ENCODE data around the gene OR10A5. TPM values are rescaled to one million over a fixed set of nuclear protein-coding genes. Genes with fewer than 3 reads are reported as not detected.

OR10A5 gene
- total RNA-seq, 1 experiment from 2014 or later, result not detected

DNA sequence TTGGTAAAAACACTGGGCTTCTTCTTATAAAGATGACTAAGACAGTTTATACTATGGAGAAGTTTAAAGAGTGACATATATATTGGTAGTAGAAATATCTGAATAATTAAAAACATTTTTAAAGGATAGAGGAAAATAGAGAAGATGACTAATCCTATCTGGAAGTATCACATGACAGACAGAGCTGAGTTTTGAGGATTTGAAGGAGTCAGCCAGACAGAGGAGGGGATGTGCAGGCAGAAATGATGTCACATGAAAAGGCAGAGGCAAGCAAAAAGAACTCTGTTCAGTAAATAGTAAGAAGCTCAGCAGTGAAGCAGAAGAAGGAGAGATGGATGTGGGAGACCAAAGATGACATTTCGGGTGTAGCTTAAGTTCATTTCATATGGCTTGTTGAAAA lies 19.0 kb downstream of the OR10A5 start (continued):
- no peak for TF ChIP-seq NR2C2 (CRISPR knock-in tag; IDR thresholded peaks at IDR 0.05)
- TF ChIP-seq SP1 (CRISPR knock-in tag; conservative IDR thresholded peaks at IDR 0.05), result no peak
- TF ChIP-seq HMGA2 (CRISPR knock-in tag; IDR thresholded peaks at IDR 0.05), result no peak

DNA sequence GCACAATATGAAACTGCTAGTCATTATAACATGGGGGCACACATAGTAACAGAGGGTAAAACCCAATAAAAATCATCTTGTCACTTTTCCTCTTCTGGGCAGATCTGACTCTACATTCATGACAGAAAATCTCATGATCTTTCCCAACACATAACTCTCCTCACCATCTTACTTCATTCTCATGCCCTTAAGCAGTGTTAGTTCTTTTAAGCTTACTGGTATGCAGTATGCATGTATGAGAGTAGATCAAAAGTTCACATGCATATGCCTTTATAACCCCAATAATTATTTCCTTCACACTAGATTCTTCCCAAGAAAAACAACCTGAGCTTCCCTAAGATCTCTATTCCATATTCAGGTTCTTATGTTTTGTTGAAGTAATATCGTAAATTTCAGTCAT lies 25.8 kb downstream of the OR10A5 start:
- no peak overlapping the region for H3K27ac Mint-ChIP-seq
- no peak for DNase-seq (ENCODE audit: low spot score)
- no peak overlapping the region for H3K4me3 Mint-ChIP-seq
- ChIA-PET CTCF (no interaction called here), POLR2A (interaction anchor here (0.6 kb wide), 1 partner anchor 1033 kb away, joined by 3 read pairs; no protein-coding TSS in a partner anchor)
- no peaks in the 10 kb centered on the region for H3K36me3 Mint-ChIP-seq
- H3K9me3 Mint-ChIP-seq, result no peaks in the 10 kb centered on the region
- ATAC-seq, result no peak
- no peaks in the 10 kb centered on the region; the same call in 1 of the 2 replicates for H3K27me3 Mint-ChIP-seq (ENCODE audit: low read depth)
- no peaks in the 10 kb centered on the region for H3K4me1 Mint-ChIP-seq
- TF ChIP-seq ATF2 (CRISPR knock-in tag; IDR thresholded peaks at IDR 0.05; ENCODE audit: borderline replicate concordance, low read depth) (no peak), CDX4 (CRISPR knock-in tag; IDR thresholded peaks at IDR 0.05; ENCODE audit: borderline replicate concordance) (no peak), KAT7 (CRISPR knock-in tag; IDR thresholded peaks at IDR 0.05; ENCODE audit: borderline replicate concordance) (no peak), USF2 (CRISPR knock-in tag; IDR thresholded peaks at IDR 0.05) (no peak), AR (CRISPR knock-in tag; IDR thresholded peaks at IDR 0.05) (no peak), FOXK1 (CRISPR knock-in tag; IDR thresholded peaks at IDR 0.05) (no peak), HMGA2 (CRISPR knock-in tag; IDR thresholded peaks at IDR 0.05) (no peak), NR2C2 (CRISPR knock-in tag; IDR thresholded peaks at IDR 0.05) (no peak)
- TF ChIP-seq, protein P1, sequence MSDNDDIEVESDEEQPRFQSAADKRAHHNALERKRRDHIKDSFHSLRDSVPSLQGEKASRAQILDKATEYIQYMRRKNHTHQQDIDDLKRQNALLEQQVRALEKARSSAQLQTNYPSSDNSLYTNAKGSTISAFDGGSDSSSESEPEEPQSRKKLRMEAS (CRISPR knock-in tag; IDR thresholded peaks at IDR 0.05), result no peak

DNA sequence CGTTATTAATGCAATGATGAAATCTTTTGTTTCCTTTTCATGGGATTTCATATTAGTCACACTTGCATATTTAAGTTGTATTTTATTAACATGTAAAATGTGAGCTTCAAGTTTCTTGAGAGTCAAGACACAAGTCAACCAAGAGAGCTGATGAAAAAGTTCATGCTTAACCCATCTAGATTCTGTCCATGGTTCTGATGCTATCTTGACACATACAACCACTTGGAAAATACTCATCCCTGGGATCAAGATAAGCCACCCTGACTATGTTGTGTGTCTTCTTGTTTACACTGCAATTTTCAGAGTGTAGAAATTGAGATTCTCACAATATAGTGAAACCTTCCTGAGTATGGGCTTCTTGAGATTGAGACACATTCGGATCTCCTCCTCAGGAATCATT lies 30.3 kb downstream of the OR10A5 start:
- Mint-ChIP-seq H3K4me1 (no peaks in the 10 kb centered on the region), H3K4me3 (no peak overlapping the region), H3K36me3 (no peaks in the 10 kb centered on the region), H3K27ac (no peak overlapping the region), H3K27me3 (ENCODE audit: low read depth) (peaks cover 3% of the 10 kb centered on the region; the same call in 1 of the 2 replicates), H3K9me3 (peaks cover 12% of the 10 kb centered on the region)
- CTCF ChIA-PET, result no interaction called here
- POLR2A ChIA-PET, result no interaction called here
- DNase-seq (ENCODE audit: low spot score), result no peak
- ATAC-seq, result no peak
- TF ChIP-seq GABPB1 (CRISPR knock-in tag; IDR thresholded peaks at IDR 0.05) (no peak), JAZF1 (CRISPR knock-in tag; IDR thresholded peaks at IDR 0.05) (no peak), ZBTB21 (CRISPR knock-in tag; IDR thresholded peaks at IDR 0.05; ENCODE audit: borderline replicate concordance) (no peak), NFATC4 (CRISPR knock-in tag; IDR thresholded peaks at IDR 0.05) (no peak), GTF2I (CRISPR knock-in tag; conservative IDR thresholded peaks at IDR 0.05) (no peak), NR2C2 (CRISPR knock-in tag; IDR thresholded peaks at IDR 0.05) (no peak), MYBL2 (CRISPR knock-in tag; IDR thresholded peaks at IDR 0.05) (no peak), FOXJ3 (CRISPR knock-in tag; IDR thresholded peaks at IDR 0.05; ENCODE audit: borderline replicate concordance) (no peak)
- TF ChIP-seq, protein P2, sequence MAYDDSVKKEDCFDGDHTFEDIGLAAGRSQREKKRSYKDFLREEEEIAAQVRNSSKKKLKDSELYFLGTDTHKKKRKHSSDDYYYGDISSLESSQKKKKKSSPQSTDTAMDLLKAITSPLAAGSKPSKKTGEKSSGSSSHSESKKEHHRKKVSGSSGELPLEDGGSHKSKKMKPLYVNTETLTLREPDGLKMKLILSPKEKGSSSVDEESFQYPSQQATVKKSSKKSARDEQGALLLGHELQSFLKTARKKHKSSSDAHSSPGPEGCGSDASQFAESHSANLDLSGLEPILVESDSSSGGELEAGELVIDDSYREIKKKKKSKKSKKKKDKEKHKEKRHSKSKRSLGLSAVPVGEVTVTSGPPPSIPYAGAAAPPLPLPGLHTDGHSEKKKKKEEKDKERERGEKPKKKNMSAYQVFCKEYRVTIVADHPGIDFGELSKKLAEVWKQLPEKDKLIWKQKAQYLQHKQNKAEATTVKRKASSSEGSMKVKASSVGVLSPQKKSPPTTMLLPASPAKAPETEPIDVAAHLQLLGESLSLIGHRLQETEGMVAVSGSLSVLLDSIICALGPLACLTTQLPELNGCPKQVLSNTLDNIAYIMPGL (CRISPR knock-in tag; IDR thresholded peaks at IDR 0.05), result no peak
- TF ChIP-seq, protein P3, sequence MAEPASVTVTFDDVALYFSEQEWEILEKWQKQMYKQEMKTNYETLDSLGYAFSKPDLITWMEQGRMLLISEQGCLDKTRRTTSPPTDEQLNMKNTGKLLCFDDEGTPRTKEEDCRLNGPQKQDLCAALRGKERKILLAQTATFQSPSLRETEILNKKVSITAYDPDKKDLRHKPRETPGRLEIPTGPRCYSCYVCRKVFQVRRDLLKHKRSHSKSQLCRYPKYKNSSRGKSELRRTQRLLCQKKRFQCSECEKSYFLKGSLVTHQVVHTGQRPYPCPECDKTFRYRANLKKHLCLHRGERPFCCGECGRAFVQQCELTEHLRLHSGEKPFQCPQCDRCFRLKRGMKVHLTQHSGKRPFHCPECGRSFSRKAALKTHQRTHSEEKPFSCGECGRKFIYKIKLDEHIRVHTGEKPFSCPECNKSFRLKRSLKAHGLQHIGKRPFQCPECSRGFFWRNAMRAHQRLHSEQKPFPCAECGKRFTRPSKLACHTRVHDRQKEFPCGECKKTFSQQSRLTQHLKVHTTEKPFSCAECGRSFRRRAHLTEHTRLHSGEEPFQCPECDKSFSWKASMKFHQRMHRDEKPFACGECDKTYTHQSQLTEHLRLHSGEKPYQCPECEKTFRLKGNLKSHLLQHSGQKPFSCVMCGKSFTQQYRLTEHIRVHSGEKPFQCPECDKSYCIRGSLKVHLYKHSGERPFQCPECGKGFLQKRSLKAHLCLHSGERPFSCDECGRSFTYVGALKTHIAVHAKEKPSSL (CRISPR knock-in tag; conservative IDR thresholded peaks at IDR 0.05), result no peak
- TF ChIP-seq, protein P4, sequence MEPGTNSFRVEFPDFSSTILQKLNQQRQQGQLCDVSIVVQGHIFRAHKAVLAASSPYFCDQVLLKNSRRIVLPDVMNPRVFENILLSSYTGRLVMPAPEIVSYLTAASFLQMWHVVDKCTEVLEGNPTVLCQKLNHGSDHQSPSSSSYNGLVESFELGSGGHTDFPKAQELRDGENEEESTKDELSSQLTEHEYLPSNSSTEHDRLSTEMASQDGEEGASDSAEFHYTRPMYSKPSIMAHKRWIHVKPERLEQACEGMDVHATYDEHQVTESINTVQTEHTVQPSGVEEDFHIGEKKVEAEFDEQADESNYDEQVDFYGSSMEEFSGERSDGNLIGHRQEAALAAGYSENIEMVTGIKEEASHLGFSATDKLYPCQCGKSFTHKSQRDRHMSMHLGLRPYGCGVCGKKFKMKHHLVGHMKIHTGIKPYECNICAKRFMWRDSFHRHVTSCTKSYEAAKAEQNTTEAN (CRISPR knock-in tag; IDR thresholded peaks at IDR 0.05), result no peak
- TF ChIP-seq, protein P1 (CRISPR knock-in tag; IDR thresholded peaks at IDR 0.05), result no peak
